Prostate gland (tissue), 2 donors: ENCODE data around the gene MESP2. TPM values are rescaled to one million over a fixed set of nuclear protein-coding genes. Genes with fewer than 3 reads are reported as not detected.
"Not testable (repeated sequence)": the region's sequence is repeated elsewhere in the genome, so short reads cannot be mapped to it uniquely, and the experiment has no call there.

Experiments used
- DNase-seq: peaks from one replicate; pipeline ENCODE4 v3.0.0-alpha.2; 2019; ENCODE audit warnings: low spot score
- H3K27ac ChIP-seq, 2 donors: fragments of 200-600 bp; sonication (generic); 2 replicates each; pipeline ENCODE4 v1.5.1; 2017 to 2019
- H3K27me3 ChIP-seq: fragments of 200-600 bp; sonication (generic); replicated peaks from 2 replicates; pipeline ENCODE4 v1.5.1; 2019; ENCODE audit not compliant: insufficient read depth
- H3K36me3 ChIP-seq, 2 donors: fragments of 200-600 bp; sonication (generic); 1 replicate in 1 of 2; 2 replicates in 1 of 2; pipeline versions ENCODE4 v1.5.1 to v1.8.1; 2017 to 2019
- H3K4me1 ChIP-seq: fragments of 200-600 bp; sonication (generic); replicated peaks from 2 replicates; pipeline ENCODE4 v1.5.1; 2019
- H3K4me3 ChIP-seq, 2 donors: fragments of 200-600 bp; sonication (generic); 2 replicates each; pipeline ENCODE4 v1.5.1; 2017 to 2019
- H3K9me3 ChIP-seq: fragments of 200-600 bp; sonication (generic); 2 replicates; pipeline ENCODE4 v1.5.1; 2017
- POLR2A ChIP-seq: fragments of 450-650 bp; IDR thresholded peaks from one replicate; pipeline ENCODE4 v1.6.1; 2016; ENCODE audit warnings: antibody characterized with exemption, mild to moderate bottlenecking
- POLR2AphosphoS5 ChIP-seq: sonication (generic); formaldehyde crosslinking; IDR thresholded peaks from one replicate; pipeline ENCODE4 v1.6.1; 2017; ENCODE audit warnings: antibody characterized with exemption
- WGBS: methylation state at CpG from one replicate; pipeline ENCODE4 v1.1.5; 2018; 5-methylcytosine and 5-hydroxymethylcytosine counted together
- intact Hi-C: fragments of 100-400 bp; cut with DNase I; formaldehyde crosslinking; loops from one replicate; pipeline ENCODE4 v1.14.2; 2022
- total RNA-seq, 2 donors: library from RNA; depleted of rRNA; stranded (reverse); fragments of >200 nt; gene quantifications; one replicate each; pipeline ENCODE4 v1.1.0, GENCODE V29; 2016
- TF ChIP-seq, protein P1 (sequence below), 4 experiments: fragments of 200-600 bp in 2 of 4; fragments of 450-650 bp in 2 of 4; sonication (generic) in 2 of 4; IDR thresholded peaks; 1 replicate in 3 of 4; 2 replicates in 1 of 4; pipeline ENCODE4 v1.5.1; 2016 to 2019; ENCODE audit warnings: antibody characterized with exemption in 4 of 4, mild to moderate bottlenecking in 2 of 4, moderate library complexity in 2 of 4

The MESP2 gene
- total RNA-seq, 2 donors from 2014 or later, result 1.4 TPM; not detected in 1

DNA sequence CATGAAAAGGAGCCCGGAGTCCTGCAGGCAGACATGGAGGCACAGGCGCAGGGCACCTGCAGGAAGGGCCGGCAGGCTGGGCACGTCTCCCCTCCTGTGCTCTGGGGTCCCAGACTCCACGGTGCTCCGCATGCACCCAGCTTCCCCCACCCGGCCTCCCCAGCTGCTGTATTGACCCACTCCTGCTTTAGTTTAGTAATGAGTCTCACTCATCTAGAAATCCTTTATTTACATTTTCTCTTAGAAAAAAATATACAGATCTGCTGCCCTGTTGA lies 8.5 kb downstream of the MESP2 start:
- WGBS, result 91% methylated on average over 7 of the region's 7 CpGs

DNA sequence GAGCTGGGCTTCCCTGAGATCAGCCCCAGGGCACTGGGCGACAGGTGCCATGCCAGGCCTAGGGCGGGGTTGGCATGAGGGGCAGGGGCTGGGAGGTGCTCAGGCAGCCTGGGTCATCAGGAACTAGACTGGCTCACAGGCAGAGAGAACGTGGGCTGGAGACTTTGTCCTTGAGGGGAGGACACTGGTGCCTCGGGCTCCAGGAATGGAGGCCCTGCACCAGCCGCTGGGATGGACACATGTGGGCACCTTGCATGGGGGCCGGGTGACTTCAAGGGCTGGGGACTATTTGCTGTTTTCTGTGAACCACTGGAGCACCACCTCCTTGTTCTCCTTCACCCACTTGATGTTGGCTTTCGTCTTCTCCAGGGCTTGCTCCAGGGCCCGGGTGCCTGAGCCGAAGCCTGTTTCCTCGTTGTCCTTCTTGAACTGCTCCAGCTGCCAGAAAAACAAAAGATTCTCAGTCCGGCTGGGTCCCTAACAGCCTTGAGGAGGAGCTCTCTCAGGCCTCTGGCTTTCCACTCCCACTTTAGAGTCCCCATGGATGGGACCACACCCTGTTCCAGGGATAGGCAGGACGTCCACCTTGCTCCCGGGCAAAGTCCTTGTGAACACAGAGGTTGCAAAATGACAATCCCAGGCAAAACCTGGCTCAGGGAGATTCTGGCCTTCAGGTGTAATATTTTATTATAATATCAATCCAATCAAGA lies 9.1 kb downstream of the MESP2 start:
- WGBS, result 80% methylated on average over 13 of the region's 13 CpGs
- peaks cover 3% of the 10 kb centered on the region for H3K4me1 ChIP-seq
- DNase-seq, result no peak
- no peaks in the 10 kb centered on the region for H3K9me3 ChIP-seq
- H3K27me3 ChIP-seq, result no peaks in the 10 kb centered on the region
- TF ChIP-seq POLR2A, result no peak
- TF ChIP-seq, protein P1, sequence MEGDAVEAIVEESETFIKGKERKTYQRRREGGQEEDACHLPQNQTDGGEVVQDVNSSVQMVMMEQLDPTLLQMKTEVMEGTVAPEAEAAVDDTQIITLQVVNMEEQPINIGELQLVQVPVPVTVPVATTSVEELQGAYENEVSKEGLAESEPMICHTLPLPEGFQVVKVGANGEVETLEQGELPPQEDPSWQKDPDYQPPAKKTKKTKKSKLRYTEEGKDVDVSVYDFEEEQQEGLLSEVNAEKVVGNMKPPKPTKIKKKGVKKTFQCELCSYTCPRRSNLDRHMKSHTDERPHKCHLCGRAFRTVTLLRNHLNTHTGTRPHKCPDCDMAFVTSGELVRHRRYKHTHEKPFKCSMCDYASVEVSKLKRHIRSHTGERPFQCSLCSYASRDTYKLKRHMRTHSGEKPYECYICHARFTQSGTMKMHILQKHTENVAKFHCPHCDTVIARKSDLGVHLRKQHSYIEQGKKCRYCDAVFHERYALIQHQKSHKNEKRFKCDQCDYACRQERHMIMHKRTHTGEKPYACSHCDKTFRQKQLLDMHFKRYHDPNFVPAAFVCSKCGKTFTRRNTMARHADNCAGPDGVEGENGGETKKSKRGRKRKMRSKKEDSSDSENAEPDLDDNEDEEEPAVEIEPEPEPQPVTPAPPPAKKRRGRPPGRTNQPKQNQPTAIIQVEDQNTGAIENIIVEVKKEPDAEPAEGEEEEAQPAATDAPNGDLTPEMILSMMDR (IDR thresholded peaks at IDR 0.05), result no peak
- no peak for TF ChIP-seq POLR2AphosphoS5
- H3K27ac ChIP-seq, result peak overlapping the region in 1 of 2 donors; percentile 31
- no peaks in the 10 kb centered on the region for H3K36me3 ChIP-seq
- intact Hi-C loops, result no loop called here
- no peak overlapping the region for H3K4me3 ChIP-seq

More for the DNA sequence above, 8.5 kb downstream of the MESP2 start:
- no peak overlapping the region for H3K4me3 ChIP-seq
- no peak overlapping the region for H3K27ac ChIP-seq
- no peak for DNase-seq
- H3K36me3 ChIP-seq, result no peaks in the 10 kb centered on the region
- no peaks in the 10 kb centered on the region for H3K9me3 ChIP-seq
- no peak for TF ChIP-seq POLR2A
- TF ChIP-seq POLR2AphosphoS5, result no peak
- TF ChIP-seq, protein P1 (IDR thresholded peaks at IDR 0.05), result no peak
- no peaks in the 10 kb centered on the region for H3K27me3 ChIP-seq
- intact Hi-C loops, result no loop called here
- peaks cover 3% of the 10 kb centered on the region for H3K4me1 ChIP-seq

DNA sequence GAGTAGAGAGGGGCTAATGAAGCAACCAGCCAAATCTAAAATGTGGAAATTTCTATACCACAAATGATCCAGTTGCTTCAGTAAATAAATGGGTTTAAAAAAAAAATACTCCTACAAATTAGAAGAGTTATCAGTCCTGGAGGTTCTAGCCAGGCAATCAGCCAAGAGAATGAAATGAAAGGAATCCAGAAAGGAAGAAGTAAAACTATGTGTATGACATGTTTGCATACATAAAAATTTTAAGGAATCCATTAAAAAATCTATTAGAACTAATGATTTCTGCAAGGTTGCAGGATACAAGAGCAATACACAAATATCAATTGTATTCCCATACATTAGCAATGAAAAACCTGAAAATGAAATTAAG lies 9.6 kb downstream of the MESP2 start:
- no peaks in the 10 kb centered on the region for H3K27me3 ChIP-seq
- H3K36me3 ChIP-seq, result no peaks in the 10 kb centered on the region
- no peak overlapping the region for H3K4me3 ChIP-seq
- no peak overlapping the region for H3K27ac ChIP-seq
- H3K9me3 ChIP-seq, result no peaks in the 10 kb centered on the region
- intact Hi-C loops, result no loop called here
- DNase-seq, result no peak
- H3K4me1 ChIP-seq, result no peaks in the 10 kb centered on the region
- no peak for TF ChIP-seq POLR2A
- TF ChIP-seq, protein P1 (IDR thresholded peaks at IDR 0.05), result no peak
- TF ChIP-seq POLR2AphosphoS5, result no peak

DNA sequence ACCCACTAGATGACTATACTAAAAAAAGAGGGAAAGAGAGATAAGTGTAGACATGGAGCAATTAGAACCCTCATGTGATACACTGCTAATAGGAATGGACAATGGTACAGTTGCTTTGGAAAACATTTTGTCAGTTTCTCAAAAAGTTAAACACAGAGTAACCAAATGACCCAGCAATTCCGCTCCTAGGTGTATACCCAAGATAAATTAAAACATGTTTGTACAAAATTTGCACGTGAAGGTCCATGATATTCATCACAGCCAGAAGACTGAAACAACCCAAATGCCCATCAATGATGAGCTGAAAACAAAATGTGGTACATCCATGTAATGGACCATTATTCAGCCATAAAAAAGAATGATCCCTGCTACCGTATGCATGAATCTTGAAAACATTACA lies 11.8 kb downstream of the MESP2 start:
- 94% methylated on average over 3 of the region's 3 CpGs for WGBS
- Histone ChIP-seq H3K27me3 (no peaks in the 10 kb centered on the region), H3K36me3 (no peaks in the 10 kb centered on the region), H3K9me3 (no peaks in the 10 kb centered on the region), H3K27ac (no peak overlapping the region), H3K4me3 (no peak overlapping the region), H3K4me1 (no peaks in the 10 kb centered on the region)
- intact Hi-C loops, result no loop called here
- no peak for DNase-seq
- TF ChIP-seq POLR2A (no peak), POLR2AphosphoS5 (no peak)
- TF ChIP-seq, protein P1 (IDR thresholded peaks at IDR 0.05), result no peak

DNA sequence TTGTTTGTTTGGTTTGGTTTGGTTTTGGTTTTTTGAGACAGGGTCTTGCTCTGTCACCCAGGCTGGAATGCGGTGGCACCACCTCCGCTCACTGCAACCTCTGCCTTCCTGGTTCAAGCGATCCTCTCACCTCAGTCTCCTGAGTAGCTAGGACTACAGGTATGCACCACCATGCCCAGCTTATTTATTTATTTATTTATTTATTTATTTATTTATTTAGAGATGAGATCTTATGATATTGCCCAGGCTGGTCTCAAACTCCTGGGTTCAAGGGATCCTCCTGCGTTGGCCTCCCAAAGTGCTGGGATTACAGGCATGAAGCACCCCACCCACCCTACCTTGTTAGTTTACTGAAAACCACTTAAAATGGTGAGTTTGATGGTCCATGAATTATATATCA lies 12.5 kb downstream of the MESP2 start:
- H3K27me3 ChIP-seq, H3K9me3 ChIP-seq, H3K4me3 ChIP-seq, H3K36me3 ChIP-seq, H3K27ac ChIP-seq, intact Hi-C loops, DNase-seq, H3K4me1 ChIP-seq: not testable (repeated sequence)
- WGBS, result 95% methylated on average over 4 of the region's 4 CpGs
